Measurements from ENCODE around the gene EHBP1. TPM values are rescaled to one million over a fixed set of nuclear protein-coding genes. Genes with fewer than 3 reads are reported as not detected.
A peak's percentile ranks its signal among the peaks of the same experiment; 100 is the strongest.

Gene EHBP1
- total and polyA plus RNA-seq, 2 experiments from 2014 or later, result 11.7 to 30.8 TPM

GRCh38 chr2:63092401-63092800 lies 386.9 kb downstream of the EHBP1 start:
- no peak overlapping the region for H3K27ac ChIP-seq
- H3K9me3 ChIP-seq (ENCODE audit: low read depth), result no peaks in the 10 kb centered on the region
- no peaks in the 10 kb centered on the region for H3K36me3 ChIP-seq
- H3K4me3 ChIP-seq, result no peak overlapping the region
- H3K27me3 ChIP-seq, result no peaks in the 10 kb centered on the region
- no peaks in the 10 kb centered on the region for H3K4me1 ChIP-seq (ENCODE audit: low read depth)
- TF ChIP-seq CTCF (IDR thresholded peaks at IDR 0.05; ENCODE audit: low read depth, low read length), result no peak
- DNase-seq (ENCODE audit: low read depth in 1 of 2, low spot score in 1 of 2), result no peak

GRCh38 chr2:63092857-63093256 lies 387.3 kb downstream of the EHBP1 start:
- no peak for DNase-seq (ENCODE audit: low read depth in 1 of 2, low spot score in 1 of 2)
- H3K27me3 ChIP-seq, result no peaks in the 10 kb centered on the region
- TF ChIP-seq CTCF (IDR thresholded peaks at IDR 0.05; ENCODE audit: low read depth, low read length), result no peak
- H3K4me3 ChIP-seq, result no peak overlapping the region
- no peak overlapping the region for H3K27ac ChIP-seq
- H3K9me3 ChIP-seq (ENCODE audit: low read depth), result no peaks in the 10 kb centered on the region
- no peaks in the 10 kb centered on the region for H3K36me3 ChIP-seq
- no peaks in the 10 kb centered on the region for H3K4me1 ChIP-seq (ENCODE audit: low read depth)

DNA sequence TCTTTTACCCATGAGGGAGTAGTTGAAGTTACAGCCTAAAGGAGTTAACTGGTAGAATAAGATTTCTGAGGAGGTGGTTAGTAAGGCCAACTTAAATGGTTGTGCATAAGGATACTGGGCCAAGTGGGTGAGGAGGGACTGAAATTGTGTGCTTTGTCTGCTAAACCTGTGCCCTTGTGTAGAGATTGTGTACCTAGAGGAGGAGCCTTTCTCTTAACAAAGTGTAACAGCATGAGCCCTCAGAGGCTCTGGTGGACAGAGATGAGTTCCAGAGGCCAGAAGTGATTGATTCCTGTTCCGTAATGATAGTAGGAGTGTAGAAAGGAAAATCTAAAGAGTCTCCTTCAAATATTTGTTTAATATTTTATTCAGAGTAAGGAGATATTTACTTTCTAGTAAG lies 388.0 kb downstream of the EHBP1 start:
- peak in 1 of 2 donors; percentile 1 for DNase-seq (ENCODE audit: low read depth in 1 of 2, low spot score in 1 of 2)
- Histone ChIP-seq H3K27me3 (no peaks in the 10 kb centered on the region), H3K36me3 (no peaks in the 10 kb centered on the region), H3K9me3 (ENCODE audit: low read depth) (no peaks in the 10 kb centered on the region), H3K4me1 (ENCODE audit: low read depth) (no peaks in the 10 kb centered on the region), H3K27ac (no peak overlapping the region), H3K4me3 (no peak overlapping the region)
- no peak for TF ChIP-seq CTCF (IDR thresholded peaks at IDR 0.05; ENCODE audit: low read depth, low read length)

Other genes starting within 250 kb of the EHBP1 start
- 1.8 and 3.2 TPM in 2 replicates for gene TMEM17, start 199.5 kb upstream of the EHBP1 start, total RNA-seq
- 5.0 and 7.0 TPM in 2 replicates for gene TMEM17, start 199.5 kb upstream of the EHBP1 start, polyA plus RNA-seq